ENCODE data around the gene PLET1.

DNA sequence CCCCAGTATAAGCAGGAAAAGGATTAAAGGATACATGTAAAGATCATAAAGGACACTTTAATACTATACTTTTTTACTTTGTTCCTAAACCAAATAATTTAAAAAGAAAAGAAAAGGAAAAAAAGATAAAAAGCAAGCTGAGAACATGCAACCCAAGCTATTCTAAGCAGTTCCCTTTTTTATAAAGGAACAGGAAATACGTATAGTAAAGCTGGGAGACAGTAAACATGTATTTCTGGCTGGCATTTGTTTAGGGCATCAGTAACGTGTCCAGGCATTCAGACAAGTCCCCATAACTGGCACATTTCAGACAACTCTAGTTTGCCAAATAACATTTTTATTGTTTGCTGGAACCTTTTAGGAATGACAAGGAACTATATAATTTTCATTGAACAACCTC, 60.4 kb downstream of the PLET1 start:
- no peak for TF ChIP-seq ZNF239 (tag by site-specific recombination; IDR thresholded peaks at IDR 0.05)
- no peak for TF ChIP-seq EGR2 (tag by site-specific recombination; IDR thresholded peaks at IDR 0.05; ENCODE audit: low read depth)
- TF ChIP-seq, protein P1, sequence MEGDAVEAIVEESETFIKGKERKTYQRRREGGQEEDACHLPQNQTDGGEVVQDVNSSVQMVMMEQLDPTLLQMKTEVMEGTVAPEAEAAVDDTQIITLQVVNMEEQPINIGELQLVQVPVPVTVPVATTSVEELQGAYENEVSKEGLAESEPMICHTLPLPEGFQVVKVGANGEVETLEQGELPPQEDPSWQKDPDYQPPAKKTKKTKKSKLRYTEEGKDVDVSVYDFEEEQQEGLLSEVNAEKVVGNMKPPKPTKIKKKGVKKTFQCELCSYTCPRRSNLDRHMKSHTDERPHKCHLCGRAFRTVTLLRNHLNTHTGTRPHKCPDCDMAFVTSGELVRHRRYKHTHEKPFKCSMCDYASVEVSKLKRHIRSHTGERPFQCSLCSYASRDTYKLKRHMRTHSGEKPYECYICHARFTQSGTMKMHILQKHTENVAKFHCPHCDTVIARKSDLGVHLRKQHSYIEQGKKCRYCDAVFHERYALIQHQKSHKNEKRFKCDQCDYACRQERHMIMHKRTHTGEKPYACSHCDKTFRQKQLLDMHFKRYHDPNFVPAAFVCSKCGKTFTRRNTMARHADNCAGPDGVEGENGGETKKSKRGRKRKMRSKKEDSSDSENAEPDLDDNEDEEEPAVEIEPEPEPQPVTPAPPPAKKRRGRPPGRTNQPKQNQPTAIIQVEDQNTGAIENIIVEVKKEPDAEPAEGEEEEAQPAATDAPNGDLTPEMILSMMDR (tag by site-specific recombination; IDR thresholded peaks at IDR 0.05), result no peak
- no peak for TF ChIP-seq ZNF629 (tag by site-specific recombination; IDR thresholded peaks at IDR 0.05)
- no peak for TF ChIP-seq ZNF510 (tag by site-specific recombination; IDR thresholded peaks at IDR 0.05; ENCODE audit: insufficient replicate concordance)
- no peak for TF ChIP-seq YY1 (tag by site-specific recombination; IDR thresholded peaks at IDR 0.05)
- no peak for TF ChIP-seq ZNF140 (tag by site-specific recombination; IDR thresholded peaks at IDR 0.05)
- no peak for TF ChIP-seq SP7 (tag by site-specific recombination; IDR thresholded peaks at IDR 0.05)
- TF ChIP-seq RBAK (tag by site-specific recombination; IDR thresholded peaks at IDR 0.05), result no peak
- no peak for TF ChIP-seq ZNF354C (tag by site-specific recombination; IDR thresholded peaks at IDR 0.05; ENCODE audit: borderline replicate concordance, low read depth)
- TF ChIP-seq, protein P2, sequence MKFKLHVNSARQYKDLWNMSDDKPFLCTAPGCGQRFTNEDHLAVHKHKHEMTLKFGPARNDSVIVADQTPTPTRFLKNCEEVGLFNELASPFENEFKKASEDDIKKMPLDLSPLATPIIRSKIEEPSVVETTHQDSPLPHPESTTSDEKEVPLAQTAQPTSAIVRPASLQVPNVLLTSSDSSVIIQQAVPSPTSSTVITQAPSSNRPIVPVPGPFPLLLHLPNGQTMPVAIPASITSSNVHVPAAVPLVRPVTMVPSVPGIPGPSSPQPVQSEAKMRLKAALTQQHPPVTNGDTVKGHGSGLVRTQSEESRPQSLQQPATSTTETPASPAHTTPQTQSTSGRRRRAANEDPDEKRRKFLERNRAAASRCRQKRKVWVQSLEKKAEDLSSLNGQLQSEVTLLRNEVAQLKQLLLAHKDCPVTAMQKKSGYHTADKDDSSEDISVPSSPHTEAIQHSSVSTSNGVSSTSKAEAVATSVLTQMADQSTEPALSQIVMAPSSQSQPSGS (tag by site-specific recombination; IDR thresholded peaks at IDR 0.05; ENCODE audit: low read depth), result no peak
- TF ChIP-seq BCL11A (tag by site-specific recombination; IDR thresholded peaks at IDR 0.05; ENCODE audit: low read depth), result no peak

All from HEK293 (cell line).